ENCODE results near the gene STING1.

The STING1 gene

DNA sequence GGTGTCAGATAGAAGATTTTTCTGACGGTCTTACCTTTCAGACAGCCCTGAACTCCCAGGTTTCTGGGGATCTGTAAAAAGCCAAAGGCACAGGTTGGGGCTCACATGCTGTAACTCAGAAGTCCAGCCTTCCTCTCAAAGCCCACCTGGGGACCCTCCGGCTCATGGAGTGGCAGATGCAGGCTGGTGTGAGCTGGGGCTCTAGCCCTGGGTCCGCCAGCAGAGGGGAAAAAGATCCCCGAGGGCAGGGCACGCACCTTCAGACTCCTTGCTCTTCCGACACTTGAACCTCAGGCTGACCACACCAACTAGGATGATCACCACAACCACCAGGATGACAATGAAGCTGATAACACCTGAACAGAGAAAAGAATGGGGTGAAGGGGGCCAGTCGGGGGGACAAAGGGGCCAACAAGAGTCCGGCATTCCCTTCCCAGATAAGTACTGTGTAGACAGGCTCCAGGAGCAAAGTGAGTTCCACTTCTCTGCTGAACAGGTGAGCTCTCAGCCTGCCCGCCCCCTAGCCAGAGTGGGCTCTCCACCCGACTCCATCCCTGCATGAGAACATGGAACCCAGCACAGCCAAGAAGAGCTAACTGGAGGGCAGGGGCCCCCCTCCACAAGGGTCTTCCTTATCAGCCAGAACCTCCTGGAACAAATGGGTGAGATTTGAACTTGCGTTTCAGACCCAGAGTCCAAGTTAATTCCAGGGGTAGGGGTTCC, 27.8 kb downstream of the STING1 start:
- no peak overlapping the region for H3K27ac ChIP-seq
- no peak for TF ChIP-seq CTCF (IDR thresholded peaks at IDR 0.05)
- H3K36me3 ChIP-seq: no peaks in the 10 kb centered on the region
- no peak overlapping the region for H3K4me3 ChIP-seq (ENCODE audit: low read depth in 1 of 2, low read length in 1 of 2)
- H3K4me1 ChIP-seq (ENCODE audit: control insufficient read depth in 1 of 2, insufficient read depth in 1 of 2, low read depth in 1 of 2, low read length in 1 of 2): no peaks in the 10 kb centered on the region
- no peaks in the 10 kb centered on the region for H3K9me3 ChIP-seq
- H3K27me3 ChIP-seq: no peaks in the 10 kb centered on the region

GRCh38 chr5:139453683-139454567, 28.6 kb downstream of the STING1 start:
- H3K4me1 ChIP-seq (ENCODE audit: control insufficient read depth in 1 of 2, insufficient read depth in 1 of 2, low read depth in 1 of 2, low read length in 1 of 2): no peaks in the 10 kb centered on the region
- no peak for TF ChIP-seq CTCF (IDR thresholded peaks at IDR 0.05)
- H3K9me3 ChIP-seq: no peaks in the 10 kb centered on the region
- H3K27me3 ChIP-seq: no peaks in the 10 kb centered on the region
- no peak overlapping the region for H3K27ac ChIP-seq
- H3K4me3 ChIP-seq (ENCODE audit: low read depth in 1 of 2, low read length in 1 of 2): no peak overlapping the region
- no peaks in the 10 kb centered on the region for H3K36me3 ChIP-seq

DNA sequence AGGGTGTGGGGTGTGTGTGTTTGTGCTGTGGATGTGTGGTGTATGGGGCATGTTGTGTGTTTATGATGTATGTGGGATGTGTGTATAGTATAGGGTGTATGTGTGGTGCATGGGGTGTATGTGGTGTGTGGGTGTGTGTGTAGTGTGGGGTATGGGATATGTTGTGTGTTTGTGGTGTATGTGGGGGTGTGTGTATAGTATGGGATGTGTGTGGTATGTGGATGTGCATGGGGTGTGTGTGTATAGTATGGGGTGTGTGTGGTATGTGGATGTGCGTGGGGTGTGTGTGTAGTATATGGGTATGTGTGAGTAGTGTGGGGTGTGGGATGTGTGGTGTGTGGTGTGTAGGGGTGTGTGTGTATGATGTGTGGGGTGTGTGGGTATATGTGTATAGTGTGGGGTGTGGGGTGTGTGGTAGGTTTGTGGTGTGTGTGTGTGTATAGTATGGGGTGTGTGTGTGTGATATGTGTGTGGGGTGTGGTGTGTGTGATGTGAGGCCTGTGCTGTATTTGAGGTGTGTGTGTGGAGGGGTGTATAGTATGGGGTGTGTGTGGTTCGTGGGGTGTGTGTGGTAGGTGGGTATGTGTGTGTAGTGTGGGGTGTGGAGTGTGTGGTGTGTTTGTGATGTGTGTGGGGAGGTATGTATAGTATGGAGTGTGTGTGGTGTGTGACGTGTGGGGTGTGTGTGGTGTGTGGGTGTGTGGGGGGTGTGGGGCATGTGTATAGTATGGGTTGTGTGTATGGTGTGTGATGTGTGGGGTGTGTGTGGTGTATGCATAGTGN, 30.5 kb downstream of the STING1 start:
- Histone ChIP-seq H3K4me1 (ENCODE audit: control insufficient read depth in 1 of 2, insufficient read depth in 1 of 2, low read depth in 1 of 2, low read length in 1 of 2) (no peaks in the 10 kb centered on the region), H3K27ac (no peak overlapping the region), H3K4me3 (ENCODE audit: low read depth in 1 of 2, low read length in 1 of 2) (no peak overlapping the region), H3K9me3 (no peaks in the 10 kb centered on the region), H3K27me3 (no peaks in the 10 kb centered on the region), H3K36me3 (no peaks in the 10 kb centered on the region)
- no peak for TF ChIP-seq CTCF (IDR thresholded peaks at IDR 0.05)

GRCh38 chr5:139451176-139451575, 31.4 kb downstream of the STING1 start:
- Histone ChIP-seq H3K9me3 (no peaks in the 10 kb centered on the region), H3K4me1 (ENCODE audit: control insufficient read depth in 1 of 2, insufficient read depth in 1 of 2, low read depth in 1 of 2, low read length in 1 of 2) (no peaks in the 10 kb centered on the region), H3K27ac (no peak overlapping the region), H3K36me3 (no peaks in the 10 kb centered on the region), H3K4me3 (ENCODE audit: low read depth in 1 of 2, low read length in 1 of 2) (no peak overlapping the region), H3K27me3 (no peaks in the 10 kb centered on the region)
- TF ChIP-seq CTCF (IDR thresholded peaks at IDR 0.05): no peak

DNA sequence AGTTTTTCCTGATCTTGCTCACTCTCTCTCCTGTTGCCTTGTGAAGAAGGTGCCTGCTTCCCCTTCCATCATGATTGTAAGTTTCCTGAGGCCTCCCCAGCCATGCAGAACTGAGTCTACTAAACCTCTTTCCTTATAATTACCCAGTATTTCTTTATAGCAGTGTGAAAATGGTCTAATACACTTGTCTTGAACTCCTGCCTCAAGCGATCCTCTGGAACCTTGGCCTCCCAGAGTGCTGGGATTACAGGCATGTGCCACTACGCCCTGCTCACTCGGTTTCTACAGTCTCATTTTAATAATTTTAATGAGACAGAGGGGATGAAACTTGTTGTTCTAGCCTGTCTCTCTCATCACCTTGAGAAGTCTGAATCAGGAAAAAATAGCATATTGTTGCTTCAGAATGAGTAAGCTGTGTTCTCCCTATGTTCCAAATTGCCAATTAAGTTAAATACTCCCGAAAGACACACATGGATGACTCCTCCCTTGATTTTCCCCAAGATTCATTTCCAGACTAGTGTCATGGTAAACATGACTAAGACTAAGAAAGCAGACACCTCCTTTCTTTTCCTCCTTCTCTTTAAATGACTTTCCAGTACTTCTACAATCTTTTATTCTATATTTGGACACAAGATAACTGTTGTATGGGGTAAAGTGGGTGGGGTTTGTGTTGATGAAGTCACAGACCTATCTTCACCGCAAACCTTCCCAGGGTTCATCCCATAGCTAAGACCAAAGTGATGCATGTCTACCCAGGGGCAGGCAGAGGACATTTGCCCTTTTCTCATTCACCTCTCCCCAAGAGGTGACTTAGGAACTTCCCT, 35.4 kb downstream of the STING1 start:
- H3K27ac ChIP-seq: no peak overlapping the region
- no peaks in the 10 kb centered on the region for H3K4me1 ChIP-seq (ENCODE audit: control insufficient read depth in 1 of 2, insufficient read depth in 1 of 2, low read depth in 1 of 2, low read length in 1 of 2)
- no peak for TF ChIP-seq CTCF (IDR thresholded peaks at IDR 0.05)
- no peaks in the 10 kb centered on the region for H3K27me3 ChIP-seq
- no peaks in the 10 kb centered on the region for H3K9me3 ChIP-seq
- H3K4me3 ChIP-seq (ENCODE audit: low read depth in 1 of 2, low read length in 1 of 2): no peak overlapping the region
- H3K36me3 ChIP-seq: no peaks in the 10 kb centered on the region
